ENCODE measurements around the gene NEB. TPM values are rescaled to one million over a fixed set of nuclear protein-coding genes. Genes with fewer than 3 reads are reported as not detected.
"Not testable (repeated sequence)": the region's sequence is repeated elsewhere in the genome, so short reads cannot be mapped to it uniquely, and the experiment has no call there.

The NEB gene
- total and polyA plus RNA-seq, 2 donors (not counting 1 experiment from before 2014, with no cell fraction given) = 3.6 to 4.6 TPM

- intact Hi-C loops (cut with micrococcal nuclease); H2AFZ ChIP-seq (ENCODE audit: insufficient read depth, low read depth, low read length, poor library complexity, severe bottlenecking); H3K27ac ChIP-seq (ENCODE audit: low read length in 2 of 2); H3K4me2 ChIP-seq (replicated peaks; ENCODE audit: low read depth, low read length, poor library complexity, severe bottlenecking); H4K20me1 ChIP-seq (ENCODE audit: control insufficient read depth, insufficient read depth, low read length, poor library complexity, severe bottlenecking); DNase-seq; POLR2A ChIA-PET; H3K79me2 ChIP-seq (ENCODE audit: control insufficient read depth, insufficient read depth, low read length); ATAC-seq (ENCODE audit: low read depth); H3K27me3 Mint-ChIP-seq; CTCF ChIA-PET; H3K4me3 Mint-ChIP-seq; H3K9ac ChIP-seq (ENCODE audit: low read length); H3K4me1 ChIP-seq (ENCODE audit: control insufficient read depth in 2 of 2, insufficient read depth in 2 of 2, low read length in 2 of 2); H3K4me3 ChIP-seq (ENCODE audit: control extremely low read depth in 1 of 5, extremely low read depth in 1 of 5, insufficient read depth in 1 of 5, low read depth in 2 of 5, low read length in 4 of 5); H3K4me1 Mint-ChIP-seq; H3K27me3 ChIP-seq (replicated peaks in 1 of 4; ENCODE audit: control extremely low read depth in 1 of 4, control insufficient read depth in 3 of 4, insufficient read depth in 4 of 4, low read length in 3 of 4); H3K36me3 ChIP-seq (replicated peaks in 1 of 2; ENCODE audit: control extremely low read depth in 1 of 2, control insufficient read depth in 1 of 2, extremely low read depth in 1 of 2, insufficient read depth in 2 of 2, low read length in 1 of 2); H3K27ac Mint-ChIP-seq; H3K9me3 ChIP-seq (ENCODE audit: control extremely low read depth in 1 of 3, control insufficient read depth in 2 of 3, insufficient read depth in 1 of 3, low read length in 2 of 3); H3K9me3 Mint-ChIP-seq (ENCODE audit: insufficient read depth): not testable (repeated sequence)
Observed at GRCh38 chr2:151698134-151698533, 36.1 kb downstream of the NEB start.

- Mint-ChIP-seq H3K9me3 (ENCODE audit: insufficient read depth) (no peaks in the 10 kb centered on the region), H3K4me1 (no peaks in the 10 kb centered on the region), H3K27me3 (no peaks in the 10 kb centered on the region), H3K4me3 (no peak overlapping the region), H3K27ac (no peak overlapping the region)
- CTCF ChIA-PET = interaction anchor here (1.3 kb wide), 1 partner anchor 12 kb away, joined by 3 read pairs; no protein-coding TSS in a partner anchor
- TF ChIP-seq EZH2 (IDR thresholded peaks at IDR 0.05; ENCODE audit: borderline replicate concordance, insufficient read depth, low read depth, low read length, poor library complexity, severe bottlenecking) (no peak), CTCF (IDR thresholded peaks at IDR 0.05) (no peak)
- no peak for DNase-seq
- ATAC-seq (ENCODE audit: low read depth) = no peak
- no peaks in the 10 kb centered on the region for H3K79me2 ChIP-seq (ENCODE audit: control insufficient read depth, insufficient read depth, low read length)
- intact Hi-C loops (cut with micrococcal nuclease) = no loop called here
- POLR2A ChIA-PET = no interaction called here
- no peaks in the 10 kb centered on the region for H3K4me1 ChIP-seq (ENCODE audit: control insufficient read depth in 2 of 2, insufficient read depth in 2 of 2, low read length in 2 of 2)
- no peak overlapping the region for H3K4me3 ChIP-seq (ENCODE audit: control extremely low read depth in 1 of 5, extremely low read depth in 1 of 5, insufficient read depth in 1 of 5, low read depth in 2 of 5, low read length in 4 of 5)
- H3K36me3 ChIP-seq (replicated peaks in 1 of 2; ENCODE audit: control extremely low read depth in 1 of 2, control insufficient read depth in 1 of 2, extremely low read depth in 1 of 2, insufficient read depth in 2 of 2, low read length in 1 of 2) = no peaks in the 10 kb centered on the region
- H3K27ac ChIP-seq (ENCODE audit: low read length in 2 of 2) = no peak overlapping the region
- no peak overlapping the region for H2AFZ ChIP-seq (ENCODE audit: insufficient read depth, low read depth, low read length, poor library complexity, severe bottlenecking)
- 97% methylated on average over 3 of the region's 3 CpGs for WGBS (ENCODE audit: insufficient coverage)
- H3K27me3 ChIP-seq (replicated peaks in 1 of 4; ENCODE audit: control extremely low read depth in 1 of 4, control insufficient read depth in 3 of 4, insufficient read depth in 4 of 4, low read length in 3 of 4) = no peaks in the 10 kb centered on the region
- H3K9me3 ChIP-seq (ENCODE audit: control extremely low read depth in 1 of 3, control insufficient read depth in 2 of 3, insufficient read depth in 1 of 3, low read length in 2 of 3) = no peaks in the 10 kb centered on the region
- H4K20me1 ChIP-seq (ENCODE audit: control insufficient read depth, insufficient read depth, low read length, poor library complexity, severe bottlenecking) = no peaks in the 10 kb centered on the region
- no peak overlapping the region for H3K9ac ChIP-seq (ENCODE audit: low read length)
- H3K4me2 ChIP-seq (replicated peaks; ENCODE audit: low read depth, low read length, poor library complexity, severe bottlenecking) = no peak overlapping the region
Observed at GRCh38 chr2:151695778-151696177, 38.5 kb downstream of the NEB start.
